ENCODE measurements around the gene ZNF169.
"Not testable (repeated sequence)": the region's sequence is repeated elsewhere in the genome, so short reads cannot be mapped to it uniquely, and the experiment has no call there.

GRCh38 chr9:94317949-94318657 lies 59.0 kb downstream of the ZNF169 start:
- TF ChIP-seq CTCF (IDR thresholded peaks at IDR 0.05; ENCODE audit: insufficient read depth, low read length, poor library complexity, severe bottlenecking); EZH2phosphoT487 (conservative IDR thresholded peaks at IDR 0.05; ENCODE audit: low read length): not testable (repeated sequence)

Data from SU-DHL-6 (cell line).